ENCODE results near the gene DBF4B. TPM values are rescaled to one million over a fixed set of nuclear protein-coding genes. Genes with fewer than 3 reads are reported as not detected.
"Not testable (repeated sequence)": the region's sequence is repeated elsewhere in the genome, so short reads cannot be mapped to it uniquely, and the experiment has no call there.

Gene DBF4B
- polyA plus RNA-seq, 1 of the 3 experiments (the other 2 are of a cell fraction), result 8.3 TPM

GRCh38 chr17:44745301-44745700 lies 36.8 kb downstream of the DBF4B start:
- H2AFZ ChIP-seq (ENCODE audit: low read depth), result no peak overlapping the region
- no peaks in the 10 kb centered on the region for H3K27me3 ChIP-seq (ENCODE audit: insufficient read depth)
- H3K79me2 ChIP-seq (ENCODE audit: insufficient read depth), result no peaks in the 10 kb centered on the region
- H4K20me1 ChIP-seq (ENCODE audit: insufficient read depth), result no peaks in the 10 kb centered on the region
- ChIA-PET CTCF (interaction anchor here (1.4 kb wide), 1 partner anchor 9 kb away, joined by 3 read pairs; no protein-coding TSS in a partner anchor), POLR2A (no interaction called here)
- no peaks in the 10 kb centered on the region for H3K9me2 ChIP-seq
- no peak overlapping the region for H3K4me2 ChIP-seq
- H3K9me3 ChIP-seq, result no peaks in the 10 kb centered on the region
- no peak for DNase-seq
- no peak overlapping the region for H3K4me3 ChIP-seq (ENCODE audit: low read depth in 2 of 2, low read length in 1 of 2)
- H3K4me1 ChIP-seq (ENCODE audit: control insufficient read depth in 1 of 2, insufficient read depth in 2 of 2, low read depth in 1 of 2, low read length in 1 of 2), result peaks cover 0 to 7% of the 10 kb centered on the region in 2 experiments; a peak in 1 of 4 replicates
- H3K36me3 ChIP-seq (replicated peaks in 1 of 2; ENCODE audit: control insufficient read depth in 1 of 2, insufficient read depth in 2 of 2, low read length in 1 of 2), result peaks cover 1 to 3% of the 10 kb centered on the region in 2 experiments
- TF ChIP-seq EP300 (IDR thresholded peaks at IDR 0.05; ENCODE audit: borderline replicate concordance in 1 of 2, low read depth in 1 of 2, low read length in 1 of 2) (no peak), MXI1 (IDR thresholded peaks at IDR 0.05; ENCODE audit: low read depth, low read length) (no peak), IRF3 (IDR thresholded peaks at IDR 0.05; ENCODE audit: low read depth, low read length) (no peak), FOSL2 (IDR thresholded peaks at IDR 0.05; ENCODE audit: borderline replicate concordance, low read depth) (no peak), MAX (IDR thresholded peaks at IDR 0.05; ENCODE audit: low read depth) (no peak), EZH2phosphoT487 (IDR thresholded peaks at IDR 0.05; ENCODE audit: borderline replicate concordance, low read depth) (no peak), GATA2 (CRISPR knock-in tag; IDR thresholded peaks at IDR 0.05) (no peak), MEF2A (IDR thresholded peaks at IDR 0.05; ENCODE audit: borderline replicate concordance, low read depth) (no peak), TCF12 (IDR thresholded peaks at IDR 0.05) (no peak), NFIC (IDR thresholded peaks at IDR 0.05; ENCODE audit: borderline replicate concordance) (no peak), CHD2 (IDR thresholded peaks at IDR 0.05; ENCODE audit: low read length, partially characterized antibody) (no peak), RAD21 (IDR thresholded peaks at IDR 0.05; ENCODE audit: low read length) (no peak), ZBTB33 (IDR thresholded peaks at IDR 0.05; ENCODE audit: borderline replicate concordance, low read depth) (no peak), RFX5 (IDR thresholded peaks at IDR 0.05; ENCODE audit: low read length) (no peak), YY1 (IDR thresholded peaks at IDR 0.05; ENCODE audit: low read depth) (no peak), ELF1 (IDR thresholded peaks at IDR 0.05) (no peak), SIN3A (IDR thresholded peaks at IDR 0.05; ENCODE audit: borderline replicate concordance, low read depth, low read length) (no peak)
- TF ChIP-seq, protein P1, sequence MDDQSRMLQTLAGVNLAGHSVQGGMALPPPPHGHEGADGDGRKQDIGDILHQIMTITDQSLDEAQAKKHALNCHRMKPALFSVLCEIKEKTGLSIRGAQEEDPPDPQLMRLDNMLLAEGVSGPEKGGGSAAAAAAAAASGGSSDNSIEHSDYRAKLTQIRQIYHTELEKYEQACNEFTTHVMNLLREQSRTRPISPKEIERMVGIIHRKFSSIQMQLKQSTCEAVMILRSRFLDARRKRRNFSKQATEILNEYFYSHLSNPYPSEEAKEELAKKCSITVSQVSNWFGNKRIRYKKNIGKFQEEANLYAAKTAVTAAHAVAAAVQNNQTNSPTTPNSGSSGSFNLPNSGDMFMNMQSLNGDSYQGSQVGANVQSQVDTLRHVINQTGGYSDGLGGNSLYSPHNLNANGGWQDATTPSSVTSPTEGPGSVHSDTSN (IDR thresholded peaks at IDR 0.05), result no peak
- WGBS (ENCODE audit: low lambda C conversion rate), result 100% methylated on average over 1 of the region's 1 CpG
- no peaks in the 10 kb centered on the region for H3F3A ChIP-seq (replicated peaks; ENCODE audit: insufficient read depth)
- H3K27ac ChIP-seq (ENCODE audit: low read depth in 2 of 2, low read length in 1 of 2), result no peak overlapping the region
- no peak overlapping the region for H3K9ac ChIP-seq

GRCh38 chr17:44745738-44746137 lies 37.3 kb downstream of the DBF4B start:
- CTCF ChIA-PET, result interaction anchor here (1.4 kb wide), 1 partner anchor 10 kb away, joined by 3 read pairs; no protein-coding TSS in a partner anchor
- H2AFZ ChIP-seq (ENCODE audit: low read depth); H3K27ac ChIP-seq (ENCODE audit: low read depth in 2 of 2, low read length in 1 of 2); H3K27me3 ChIP-seq (ENCODE audit: insufficient read depth); H4K20me1 ChIP-seq (ENCODE audit: insufficient read depth); POLR2A ChIA-PET; H3K79me2 ChIP-seq (ENCODE audit: insufficient read depth); H3K36me3 ChIP-seq (replicated peaks in 1 of 2; ENCODE audit: control insufficient read depth in 1 of 2, insufficient read depth in 2 of 2, low read length in 1 of 2); H3K9ac ChIP-seq; DNase-seq; H3K4me3 ChIP-seq (ENCODE audit: low read depth in 2 of 2, low read length in 1 of 2); H3K4me1 ChIP-seq (ENCODE audit: control insufficient read depth in 1 of 2, insufficient read depth in 2 of 2, low read depth in 1 of 2, low read length in 1 of 2); H3K9me2 ChIP-seq; H3F3A ChIP-seq (replicated peaks; ENCODE audit: insufficient read depth); H3K9me3 ChIP-seq; H3K4me2 ChIP-seq: not testable (repeated sequence)
- 90% methylated on average over 5 of the region's 5 CpGs for WGBS (ENCODE audit: low lambda C conversion rate)
